Retinal pigment epithelial cell (primary cell): ENCODE results near the gene CTU2.

Source experiments
- DNase-seq: peaks from one replicate; pipeline ENCODE4 v3.0.0-alpha.2; 2010; ENCODE audit warnings: low read depth
- H3K4me3 ChIP-seq: 2 replicates; pipeline ENCODE4 v1.5.1; 2011; ENCODE audit warnings: mild to moderate bottlenecking, low read length, control low read depth, moderate library complexity
- CTCF ChIP-seq: conservative IDR thresholded peaks from 2 replicates; pipeline ENCODE4 v1.5.1; 2011; ENCODE audit warnings: low read depth, low read length, control low read depth, inconsistent platforms

Gene CTU2

GRCh38 chr16:88759245-88759975, 53.1 kb downstream of the CTU2 start:
- TF ChIP-seq CTCF: no peak
- DNase-seq: no peak
- H3K4me3 ChIP-seq: no peak overlapping the region

GRCh38 chr16:88759976-88760350, 53.7 kb downstream of the CTU2 start:
- no peak for TF ChIP-seq CTCF
- no peak overlapping the region for H3K4me3 ChIP-seq
- no peak for DNase-seq

GRCh38 chr16:88760424-88761142, 54.3 kb downstream of the CTU2 start:
- no peak for DNase-seq
- H3K4me3 ChIP-seq: no peak overlapping the region
- TF ChIP-seq CTCF: no peak

- no peak for DNase-seq
- TF ChIP-seq CTCF: no peak
- no peak overlapping the region for H3K4me3 ChIP-seq
Observed at GRCh38 chr16:88761143-88761534, 54.8 kb downstream of the CTU2 start.

GRCh38 chr16:88761830-88762229, 55.5 kb downstream of the CTU2 start:
- no peak overlapping the region for H3K4me3 ChIP-seq
- no peak for TF ChIP-seq CTCF
- DNase-seq: no peak

GRCh38 chr16:88762258-88762870, 56.1 kb downstream of the CTU2 start:
- H3K4me3 ChIP-seq: no peak overlapping the region
- TF ChIP-seq CTCF: no peak
- no peak for DNase-seq
